GM12878 (cell line): Measurements from ENCODE around the gene ZNF276.

ENCODE experiments used
- CEBPB ChIP-seq, 2 experiments: fragments of 150-350 bp in 1 of 2; IDR thresholded peaks; 2 replicates each; pipeline ENCODE4 v1.6.1; 2012 to 2014; ENCODE audit warnings: low read depth in 2 of 2, low read length in 2 of 2, borderline replicate concordance in 1 of 2, inconsistent platforms in 1 of 2
- CTCF ChIP-seq, 3 experiments: IDR thresholded peaks in 2 of 3; conservative IDR thresholded peaks in 1 of 3; 2 replicates each; pipeline ENCODE4 v1.5.1; 2011; ENCODE audit warnings: low read depth in 3 of 3, low read length in 3 of 3, mild to moderate bottlenecking in 3 of 3, control low read depth in 2 of 3, moderate library complexity in 2 of 3, inconsistent platforms in 1 of 3, mixed read lengths in 1 of 3; ENCODE audit not compliant: control insufficient read depth in 2 of 3, insufficient read depth in 1 of 3; ENCODE audit errors: extremely low read depth in 1 of 3
- EP300 ChIP-seq, 2 experiments: fragments of 150-350 bp in 1 of 2; IDR thresholded peaks; 2 replicates each; pipeline ENCODE4 v1.6.1; 2011 to 2012; ENCODE audit warnings: low read depth in 2 of 2, low read length in 2 of 2, borderline replicate concordance in 1 of 2, improper control_type of control experiment in 1 of 2, inconsistent platforms in 1 of 2; ENCODE audit not compliant: control insufficient read depth in 1 of 2
- HCFC1 ChIP-seq: fragments of 150-350 bp; IDR thresholded peaks from 2 replicates; pipeline ENCODE4 v1.6.1; 2014; ENCODE audit warnings: low read length
- HDGF ChIP-seq: fragments of 450-650 bp; IDR thresholded peaks from 2 replicates; pipeline ENCODE4 v1.6.1; 2016; ENCODE audit warnings: antibody characterized with exemption
- MTA3 ChIP-seq: IDR thresholded peaks from 2 replicates; pipeline ENCODE4 v1.6.1; 2012; ENCODE audit warnings: low read length, inconsistent platforms, borderline replicate concordance
- POLR2A ChIP-seq: IDR thresholded peaks from 2 replicates; pipeline ENCODE4 v1.6.1; 2011; ENCODE audit warnings: low read depth, mild to moderate bottlenecking, low read length
- TCF3 ChIP-seq: IDR thresholded peaks from 2 replicates; pipeline ENCODE4 v1.6.1; 2012; ENCODE audit warnings: low read depth, mild to moderate bottlenecking, low read length, borderline replicate concordance; ENCODE audit not compliant: insufficient read depth
- YY1 ChIP-seq: IDR thresholded peaks from 2 replicates; pipeline ENCODE4 v1.6.1; 2011; ENCODE audit warnings: low read depth, mild to moderate bottlenecking, low read length

GRCh38 chr16:89770367-89770766, 49.0 kb downstream of the ZNF276 start:
- no peak for TF ChIP-seq MTA3
- TF ChIP-seq HCFC1, result no peak
- no peak for TF ChIP-seq YY1
- no peak for TF ChIP-seq CEBPB (IDR thresholded peaks at IDR 0.05; ENCODE audit: borderline replicate concordance in 1 of 2, low read depth in 2 of 2, low read length in 2 of 2)
- TF ChIP-seq EP300 (IDR thresholded peaks at IDR 0.05; ENCODE audit: borderline replicate concordance in 1 of 2, control insufficient read depth in 1 of 2, low read depth in 2 of 2, low read length in 2 of 2), result no peak
- no peak for TF ChIP-seq HDGF
- no peak for TF ChIP-seq TCF3
- no peak for TF ChIP-seq CTCF (IDR thresholded peaks at IDR 0.05 in 2 of 3, conservative IDR thresholded peaks at IDR 0.05 in 1 of 3; ENCODE audit: control insufficient read depth in 2 of 3, extremely low read depth in 1 of 3, insufficient read depth in 1 of 3, low read depth in 3 of 3, low read length in 3 of 3)
- no peak for TF ChIP-seq POLR2A
